Suprapubic skin (tissue), 3 donors: Measurements from ENCODE around the gene SNW1.

Experiments used
- EP300 ChIP-seq: sonication (generic); formaldehyde crosslinking; IDR thresholded peaks from one replicate; pipeline ENCODE4 v1.6.1; 2017; ENCODE audit warnings: antibody characterized with exemption
- TF ChIP-seq, protein P1 (sequence below), 2 donors: fragments of 200-600 bp in 1 of 2; fragments of 450-650 bp in 1 of 2; sonication (generic) in 1 of 2; IDR thresholded peaks; one replicate each; pipeline ENCODE4 v1.5.1; 2016 to 2019; ENCODE audit warnings: antibody characterized with exemption in 2 of 2, mild to moderate bottlenecking in 1 of 2, moderate library complexity in 1 of 2

GRCh38 chr14:77752266-77752665 is 8.7 kb downstream of the SNW1 start:
- no peak for TF ChIP-seq EP300
- TF ChIP-seq, protein P1, sequence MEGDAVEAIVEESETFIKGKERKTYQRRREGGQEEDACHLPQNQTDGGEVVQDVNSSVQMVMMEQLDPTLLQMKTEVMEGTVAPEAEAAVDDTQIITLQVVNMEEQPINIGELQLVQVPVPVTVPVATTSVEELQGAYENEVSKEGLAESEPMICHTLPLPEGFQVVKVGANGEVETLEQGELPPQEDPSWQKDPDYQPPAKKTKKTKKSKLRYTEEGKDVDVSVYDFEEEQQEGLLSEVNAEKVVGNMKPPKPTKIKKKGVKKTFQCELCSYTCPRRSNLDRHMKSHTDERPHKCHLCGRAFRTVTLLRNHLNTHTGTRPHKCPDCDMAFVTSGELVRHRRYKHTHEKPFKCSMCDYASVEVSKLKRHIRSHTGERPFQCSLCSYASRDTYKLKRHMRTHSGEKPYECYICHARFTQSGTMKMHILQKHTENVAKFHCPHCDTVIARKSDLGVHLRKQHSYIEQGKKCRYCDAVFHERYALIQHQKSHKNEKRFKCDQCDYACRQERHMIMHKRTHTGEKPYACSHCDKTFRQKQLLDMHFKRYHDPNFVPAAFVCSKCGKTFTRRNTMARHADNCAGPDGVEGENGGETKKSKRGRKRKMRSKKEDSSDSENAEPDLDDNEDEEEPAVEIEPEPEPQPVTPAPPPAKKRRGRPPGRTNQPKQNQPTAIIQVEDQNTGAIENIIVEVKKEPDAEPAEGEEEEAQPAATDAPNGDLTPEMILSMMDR (IDR thresholded peaks at IDR 0.05): no peak
